Type B pancreatic cell (in vitro differentiated cells): ENCODE results near the gene VAT1L. TPM values are rescaled to one million over a fixed set of nuclear protein-coding genes. Genes with fewer than 3 reads are reported as not detected.

Source experiments
- DNase-seq: peaks from one replicate; pipeline ENCODE4 v3.0.0; 2021; ENCODE audit warnings: mixed read lengths; ENCODE audit not compliant: unreplicated experiment; ENCODE audit errors: extremely low spot score
- H3K27ac Mint-ChIP-seq: 2 replicates; pipeline ENCODE4 v1.8.0; 2021; ENCODE audit warnings: mild to moderate bottlenecking, mixed read lengths
- H3K27me3 Mint-ChIP-seq: 2 replicates; pipeline ENCODE4 v1.8.0; 2021; ENCODE audit warnings: mixed read lengths
- H3K36me3 Mint-ChIP-seq: 2 replicates; pipeline ENCODE4 v1.8.0; 2021; ENCODE audit warnings: mixed read lengths
- H3K4me1 Mint-ChIP-seq: one replicate; pipeline ENCODE4 v1.8.0; 2021; ENCODE audit warnings: mixed read lengths; ENCODE audit not compliant: unreplicated experiment
- H3K4me3 Mint-ChIP-seq: 2 replicates; pipeline ENCODE4 v1.8.0; 2021; ENCODE audit warnings: mild to moderate bottlenecking, mixed read lengths
- H3K9me3 Mint-ChIP-seq: 2 replicates; pipeline ENCODE4 v1.8.0; 2021; ENCODE audit warnings: mixed read lengths
- total RNA-seq: library from RNA; stranded (reverse); gene quantifications from 2 replicates; pipeline ENCODE4 v1.2.1, GENCODE V29; 2021; ENCODE audit warnings: low replicate concordance
- TF ChIP-seq, protein P1 (sequence below): fragments of 200-600 bp; sonication (generic); conservative IDR thresholded peaks from 2 replicates; pipeline ENCODE4 v1.5.0; 2021; ENCODE audit warnings: antibody characterized with exemption, mild to moderate bottlenecking

VAT1L gene
- total RNA-seq, 1 donor from 2014 or later: 12.4 TPM

DNA sequence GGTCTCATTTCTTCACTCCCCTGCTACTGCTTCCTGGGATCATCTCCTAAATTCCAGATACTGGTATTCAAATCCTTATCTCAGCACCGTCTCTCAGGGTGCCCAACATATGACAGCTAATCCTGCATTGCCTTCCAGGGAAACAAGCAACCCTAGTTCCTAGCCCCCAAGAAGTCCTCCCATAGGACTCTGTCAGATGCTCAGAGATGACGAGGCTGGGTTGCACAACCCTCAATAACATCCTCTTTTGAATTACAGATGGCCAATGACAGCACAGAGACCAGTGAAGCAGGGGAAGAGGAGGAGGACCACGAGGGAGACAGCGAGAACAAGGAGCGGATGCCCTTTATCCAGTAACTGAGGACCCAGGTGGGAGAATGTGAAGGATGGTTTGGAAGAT, 189.0 kb downstream of the VAT1L start:
- no peaks in the 10 kb centered on the region for H3K9me3 Mint-ChIP-seq
- peaks cover 10% of the 10 kb centered on the region for H3K27me3 Mint-ChIP-seq
- H3K4me1 Mint-ChIP-seq: no peaks in the 10 kb centered on the region
- H3K27ac Mint-ChIP-seq: no peak overlapping the region
- DNase-seq: no peak
- TF ChIP-seq, protein P1, sequence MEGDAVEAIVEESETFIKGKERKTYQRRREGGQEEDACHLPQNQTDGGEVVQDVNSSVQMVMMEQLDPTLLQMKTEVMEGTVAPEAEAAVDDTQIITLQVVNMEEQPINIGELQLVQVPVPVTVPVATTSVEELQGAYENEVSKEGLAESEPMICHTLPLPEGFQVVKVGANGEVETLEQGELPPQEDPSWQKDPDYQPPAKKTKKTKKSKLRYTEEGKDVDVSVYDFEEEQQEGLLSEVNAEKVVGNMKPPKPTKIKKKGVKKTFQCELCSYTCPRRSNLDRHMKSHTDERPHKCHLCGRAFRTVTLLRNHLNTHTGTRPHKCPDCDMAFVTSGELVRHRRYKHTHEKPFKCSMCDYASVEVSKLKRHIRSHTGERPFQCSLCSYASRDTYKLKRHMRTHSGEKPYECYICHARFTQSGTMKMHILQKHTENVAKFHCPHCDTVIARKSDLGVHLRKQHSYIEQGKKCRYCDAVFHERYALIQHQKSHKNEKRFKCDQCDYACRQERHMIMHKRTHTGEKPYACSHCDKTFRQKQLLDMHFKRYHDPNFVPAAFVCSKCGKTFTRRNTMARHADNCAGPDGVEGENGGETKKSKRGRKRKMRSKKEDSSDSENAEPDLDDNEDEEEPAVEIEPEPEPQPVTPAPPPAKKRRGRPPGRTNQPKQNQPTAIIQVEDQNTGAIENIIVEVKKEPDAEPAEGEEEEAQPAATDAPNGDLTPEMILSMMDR: no peak
- no peaks in the 10 kb centered on the region for H3K36me3 Mint-ChIP-seq
- no peak overlapping the region for H3K4me3 Mint-ChIP-seq

DNA sequence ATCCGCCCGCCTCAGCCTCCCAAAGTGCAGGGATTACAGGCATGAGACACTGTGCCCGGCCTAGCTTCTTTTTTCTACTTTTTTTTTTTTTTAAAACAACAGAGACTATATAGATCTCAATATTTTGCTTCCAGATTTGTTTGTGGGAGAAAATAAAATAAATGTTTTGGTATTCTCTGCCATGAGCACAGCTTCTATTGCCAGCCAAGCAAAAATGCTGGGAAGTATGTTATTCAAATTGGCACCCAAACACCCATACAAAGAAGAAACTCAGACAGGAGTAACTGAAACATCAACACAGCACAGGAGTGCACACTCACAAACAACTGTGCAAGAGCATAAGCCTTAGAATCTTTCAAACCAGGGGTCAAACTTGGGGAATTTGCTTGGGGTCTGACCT, 196.7 kb downstream of the VAT1L start:
- no peak for DNase-seq
- no peaks in the 10 kb centered on the region for H3K9me3 Mint-ChIP-seq
- H3K4me1 Mint-ChIP-seq: peaks cover 7% of the 10 kb centered on the region
- H3K36me3 Mint-ChIP-seq: no peaks in the 10 kb centered on the region
- TF ChIP-seq, protein P1: no peak
- no peak overlapping the region for H3K27ac Mint-ChIP-seq
- H3K27me3 Mint-ChIP-seq: no peaks in the 10 kb centered on the region
- H3K4me3 Mint-ChIP-seq: no peak overlapping the region

DNA sequence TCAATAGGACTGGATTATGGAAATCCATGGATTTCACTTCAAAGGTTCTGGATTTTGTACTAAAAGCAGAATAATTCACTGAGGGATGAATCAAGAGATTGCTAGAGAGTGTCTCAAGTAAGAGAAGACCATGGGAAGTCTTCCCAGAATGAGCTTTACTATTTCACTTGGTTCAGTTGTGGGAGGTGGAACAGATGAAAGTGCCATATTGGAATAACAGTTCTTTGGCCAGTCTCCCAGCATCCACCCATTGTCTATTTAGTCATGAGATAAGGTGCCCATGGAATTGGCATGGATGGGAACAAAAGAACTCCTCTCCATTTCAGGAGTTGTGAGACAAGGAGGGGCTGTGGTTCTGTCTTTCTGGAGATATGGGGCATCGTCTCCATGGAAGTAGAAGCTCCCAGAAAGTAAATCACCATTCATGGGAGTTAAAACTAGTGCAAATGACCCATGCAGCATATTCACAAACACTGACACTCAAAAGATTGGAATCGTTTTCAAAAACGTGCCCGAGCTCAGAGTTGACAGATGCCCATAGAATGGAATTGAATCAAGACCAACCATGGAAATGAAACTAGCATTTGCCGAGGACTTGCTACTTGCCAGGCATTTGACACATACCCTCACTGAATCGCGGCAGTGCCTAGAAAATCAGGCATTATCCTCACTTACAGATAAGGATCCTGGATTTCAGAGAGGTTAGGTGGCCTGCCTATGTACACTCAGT, 197.8 kb downstream of the VAT1L start:
- H3K4me1 Mint-ChIP-seq: peaks cover 7% of the 10 kb centered on the region
- no peaks in the 10 kb centered on the region for H3K27me3 Mint-ChIP-seq
- H3K36me3 Mint-ChIP-seq: no peaks in the 10 kb centered on the region
- no peak overlapping the region for H3K27ac Mint-ChIP-seq
- no peak overlapping the region for H3K4me3 Mint-ChIP-seq
- H3K9me3 Mint-ChIP-seq: no peaks in the 10 kb centered on the region
- no peak for DNase-seq
- TF ChIP-seq, protein P1: no peak

GRCh38 chr16:77987810-77988209, 199.4 kb downstream of the VAT1L start:
- TF ChIP-seq, protein P1: no peak

GRCh38 chr16:77989846-77990245, 201.5 kb downstream of the VAT1L start:
- Mint-ChIP-seq H3K36me3 (no peaks in the 10 kb centered on the region), H3K27ac (no peak overlapping the region), H3K27me3 (no peaks in the 10 kb centered on the region), H3K4me3 (no peak overlapping the region), H3K4me1 (peaks cover 26% of the 10 kb centered on the region), H3K9me3 (peaks cover 4% of the 10 kb centered on the region)
- TF ChIP-seq, protein P1: no peak
- no peak for DNase-seq

More at GRCh38 chr16:77987810-77988209, 199.4 kb downstream of the VAT1L start:
- Mint-ChIP-seq H3K4me3 (no peak overlapping the region), H3K27ac (no peak overlapping the region), H3K36me3 (no peaks in the 10 kb centered on the region), H3K9me3 (no peaks in the 10 kb centered on the region), H3K4me1 (peaks cover 17% of the 10 kb centered on the region), H3K27me3 (no peaks in the 10 kb centered on the region)
- DNase-seq: no peak
